ENCODE measurements around the gene ADGRA1. TPM values are rescaled to one million over a fixed set of nuclear protein-coding genes. Genes with fewer than 3 reads are reported as not detected.

The ADGRA1 gene
- total and polyA plus RNA-seq, 2 donors (not counting 3 experiments of a cell fraction or from before 2014, with no cell fraction given): not detected

DNA sequence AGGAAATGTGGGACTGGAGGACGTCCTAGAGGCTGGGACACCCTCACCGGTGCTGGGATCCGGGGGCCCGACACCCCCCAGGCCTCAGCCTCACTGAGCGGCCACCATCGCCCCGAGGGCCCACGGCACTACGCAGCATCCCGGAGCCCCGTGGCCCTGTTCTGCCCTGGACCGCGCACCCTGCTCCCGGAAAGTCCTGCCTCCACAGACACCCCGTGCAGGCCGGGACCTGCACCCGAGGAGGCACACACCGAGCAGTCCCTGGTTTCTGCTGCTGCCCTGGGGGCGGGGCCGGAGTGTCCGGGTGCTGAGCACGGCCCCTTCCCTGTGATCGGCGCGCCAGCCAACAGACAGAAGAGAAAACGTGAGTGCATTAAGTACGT, 54.2 kb downstream of the ADGRA1 start:
- H2AFZ ChIP-seq (ENCODE audit: low read depth, low read length): no peak overlapping the region
- intact Hi-C loops (cut with micrococcal nuclease): loop anchor here (5.0 kb wide), 1 partner anchor 200 kb away; the partner anchor contains the start of gene CFAP46
- ChIA-PET CTCF (no interaction called here), POLR2A (no interaction called here)
- no peaks in the 10 kb centered on the region for H3K79me2 ChIP-seq (ENCODE audit: control insufficient read depth, insufficient read depth, low read length)
- DNase-seq (ENCODE audit: low read depth, low spot score): no peak
- no peak overlapping the region for H3K9ac ChIP-seq (replicated peaks; ENCODE audit: extremely low read depth, insufficient read depth, low read length)
- H3K9me1 ChIP-seq (replicated peaks; ENCODE audit: control insufficient read depth, extremely low read depth, insufficient read depth, low read length): no peaks in the 10 kb centered on the region
- H3K4me1 ChIP-seq (ENCODE audit: control insufficient read depth, extremely low read depth, insufficient read depth, low read length): no peaks in the 10 kb centered on the region
- H4K20me1 ChIP-seq (replicated peaks; ENCODE audit: control insufficient read depth, extremely low read depth, insufficient read depth, low read length): no peaks in the 10 kb centered on the region
- dilution Hi-C loops (cut with MboI; ENCODE audit: extremely low pct_ligation_motif_present, low sequenced_read_pairs): no loop called here
- H3K4me2 ChIP-seq (ENCODE audit: insufficient read depth, low read length): no peak overlapping the region
- no peak for FAIRE-seq
- no peak overlapping the region for H3K4me3 ChIP-seq (replicated peaks in 1 of 3; ENCODE audit: insufficient read depth in 1 of 3, low read depth in 1 of 3, low read length in 3 of 3)
- no peaks in the 10 kb centered on the region for H3K36me3 ChIP-seq (ENCODE audit: control insufficient read depth in 2 of 2, extremely low read depth in 1 of 2, insufficient read depth in 2 of 2, low read length in 2 of 2)
- H3K27me3 ChIP-seq (ENCODE audit: control insufficient read depth in 2 of 2, insufficient read depth in 2 of 2, low read length in 2 of 2): no peaks in the 10 kb centered on the region
- TF ChIP-seq POLR2AphosphoS5 (IDR thresholded peaks at IDR 0.05; ENCODE audit: insufficient read depth, low read depth, low read length) (no peak), EZH2 (IDR thresholded peaks at IDR 0.05; ENCODE audit: borderline replicate concordance, low read depth, low read length, severe bottlenecking) (no peak), POLR2A (IDR thresholded peaks at IDR 0.05; ENCODE audit: low read depth, low read length) (no peak), MYC (IDR thresholded peaks at IDR 0.05; ENCODE audit: low read depth, low read length) (no peak), JUN (IDR thresholded peaks at IDR 0.05; ENCODE audit: borderline replicate concordance, insufficient read depth, insufficient read length, low read depth) (no peak), FOS (IDR thresholded peaks at IDR 0.05; ENCODE audit: borderline replicate concordance, insufficient read depth, low read length) (no peak), GATA2 (IDR thresholded peaks at IDR 0.05; ENCODE audit: insufficient read depth, insufficient read length, low read depth, low read length) (no peak)
- TF ChIP-seq, protein P1, sequence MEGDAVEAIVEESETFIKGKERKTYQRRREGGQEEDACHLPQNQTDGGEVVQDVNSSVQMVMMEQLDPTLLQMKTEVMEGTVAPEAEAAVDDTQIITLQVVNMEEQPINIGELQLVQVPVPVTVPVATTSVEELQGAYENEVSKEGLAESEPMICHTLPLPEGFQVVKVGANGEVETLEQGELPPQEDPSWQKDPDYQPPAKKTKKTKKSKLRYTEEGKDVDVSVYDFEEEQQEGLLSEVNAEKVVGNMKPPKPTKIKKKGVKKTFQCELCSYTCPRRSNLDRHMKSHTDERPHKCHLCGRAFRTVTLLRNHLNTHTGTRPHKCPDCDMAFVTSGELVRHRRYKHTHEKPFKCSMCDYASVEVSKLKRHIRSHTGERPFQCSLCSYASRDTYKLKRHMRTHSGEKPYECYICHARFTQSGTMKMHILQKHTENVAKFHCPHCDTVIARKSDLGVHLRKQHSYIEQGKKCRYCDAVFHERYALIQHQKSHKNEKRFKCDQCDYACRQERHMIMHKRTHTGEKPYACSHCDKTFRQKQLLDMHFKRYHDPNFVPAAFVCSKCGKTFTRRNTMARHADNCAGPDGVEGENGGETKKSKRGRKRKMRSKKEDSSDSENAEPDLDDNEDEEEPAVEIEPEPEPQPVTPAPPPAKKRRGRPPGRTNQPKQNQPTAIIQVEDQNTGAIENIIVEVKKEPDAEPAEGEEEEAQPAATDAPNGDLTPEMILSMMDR (IDR thresholded peaks at IDR 0.05; ENCODE audit: extremely low read depth in 1 of 2, insufficient read depth in 1 of 2, low read depth in 1 of 2, low read length in 2 of 2): no peak
- TF ChIP-seq, protein P2, sequence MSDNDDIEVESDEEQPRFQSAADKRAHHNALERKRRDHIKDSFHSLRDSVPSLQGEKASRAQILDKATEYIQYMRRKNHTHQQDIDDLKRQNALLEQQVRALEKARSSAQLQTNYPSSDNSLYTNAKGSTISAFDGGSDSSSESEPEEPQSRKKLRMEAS (IDR thresholded peaks at IDR 0.05; ENCODE audit: insufficient read depth, insufficient read length): no peak
- BruUV-seq (replicated peaks): no TSS peak
- no peak overlapping the region for H3K27ac ChIP-seq (ENCODE audit: insufficient read depth, low read depth, low read length)
- no peaks in the 10 kb centered on the region for H3K9me3 ChIP-seq (replicated peaks; ENCODE audit: control insufficient read depth, insufficient read depth, low read length)
